ENCODE data around the gene P2RX2. TPM values are rescaled to one million over a fixed set of nuclear protein-coding genes. Genes with fewer than 3 reads are reported as not detected.

P2RX2 gene
- total RNA-seq, 1 donor from 2014 or later, result not detected

DNA sequence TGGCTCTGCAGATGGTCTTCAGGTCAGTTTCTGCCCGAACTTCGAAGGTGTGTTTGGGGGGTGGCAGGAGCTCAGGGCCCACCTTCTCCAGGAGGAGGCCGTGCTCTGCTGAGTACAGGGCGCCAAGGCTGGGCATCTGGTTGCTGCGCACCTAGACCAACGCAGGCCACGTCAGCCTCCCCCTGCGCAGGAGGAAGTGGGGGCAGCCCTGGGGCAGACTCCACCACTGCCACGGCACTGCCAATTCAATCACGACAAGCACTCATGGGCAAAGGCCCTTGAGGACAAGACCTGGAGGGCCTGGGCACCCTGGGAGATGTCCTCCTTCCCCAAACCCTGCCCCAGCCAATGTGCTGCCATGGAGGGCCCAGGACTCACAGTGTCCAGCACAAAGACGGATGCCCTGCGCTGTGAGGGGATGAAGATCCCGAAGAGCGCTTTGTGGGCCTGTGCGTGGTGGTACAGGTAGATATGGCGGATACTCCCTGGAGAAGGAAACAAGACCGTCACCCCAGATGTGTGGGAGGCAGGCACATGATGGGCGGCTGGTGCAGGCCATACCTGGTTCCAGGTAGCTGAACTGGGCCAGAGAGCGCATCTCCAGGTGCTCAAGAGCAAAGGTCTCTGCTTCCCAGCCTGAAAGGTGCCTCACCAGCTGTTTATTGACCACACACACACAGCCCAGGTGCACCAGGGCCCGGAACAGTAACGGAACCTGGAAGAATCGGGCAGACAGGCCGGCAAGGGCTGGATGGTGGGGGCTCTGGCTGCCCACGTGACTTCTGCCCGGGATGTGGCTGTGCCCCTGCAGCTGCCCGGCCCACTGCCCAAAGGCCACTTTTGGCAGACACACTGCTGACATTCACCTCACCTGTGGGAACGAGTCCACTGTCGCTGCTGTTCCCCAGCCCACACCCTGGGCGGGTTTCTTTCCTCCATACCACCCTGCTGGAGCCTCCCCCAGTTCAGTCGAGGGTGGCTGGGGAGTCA is 24.6 kb downstream of the P2RX2 start:
- Histone ChIP-seq H3K36me3 (ENCODE audit: control insufficient read depth, insufficient read depth, low read length) (peaks cover 1% of the 10 kb centered on the region), H3K4me3 (ENCODE audit: low read depth, low read length) (no peak overlapping the region), H3K27me3 (ENCODE audit: control insufficient read depth, insufficient read depth, low read length) (no peaks in the 10 kb centered on the region)
- DNase-seq (ENCODE audit: low read depth), result no peak
- no peak for TF ChIP-seq CTCF (IDR thresholded peaks at IDR 0.05; ENCODE audit: insufficient read depth, low read length, poor library complexity, severe bottlenecking)

DNA sequence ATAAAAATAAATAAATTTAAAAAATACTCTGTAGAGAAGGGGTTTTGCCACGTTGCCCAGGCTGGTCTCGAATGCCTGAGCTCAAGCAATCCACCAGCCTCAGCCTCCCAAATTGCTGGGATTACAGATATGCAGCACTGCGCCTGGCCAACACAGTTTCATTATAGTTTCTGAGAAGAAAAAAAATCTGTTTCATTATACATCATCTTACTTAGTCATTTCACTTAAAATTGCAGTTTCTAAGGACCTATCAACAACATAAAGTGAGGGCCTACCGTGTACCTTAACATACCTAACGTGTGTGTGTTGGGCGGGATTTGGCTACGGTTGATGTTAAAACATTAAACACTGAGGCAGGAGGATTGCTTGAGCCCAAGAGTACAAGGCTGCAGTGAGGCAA is 28.3 kb downstream of the P2RX2 start:
- H3K4me3 ChIP-seq (ENCODE audit: low read depth, low read length), result no peak overlapping the region
- no peak for TF ChIP-seq CTCF (IDR thresholded peaks at IDR 0.05; ENCODE audit: insufficient read depth, low read length, poor library complexity, severe bottlenecking)
- no peak for DNase-seq (ENCODE audit: low read depth)
- H3K36me3 ChIP-seq (ENCODE audit: control insufficient read depth, insufficient read depth, low read length), result peaks cover 1% of the 10 kb centered on the region
- no peaks in the 10 kb centered on the region for H3K27me3 ChIP-seq (ENCODE audit: control insufficient read depth, insufficient read depth, low read length)

DNA sequence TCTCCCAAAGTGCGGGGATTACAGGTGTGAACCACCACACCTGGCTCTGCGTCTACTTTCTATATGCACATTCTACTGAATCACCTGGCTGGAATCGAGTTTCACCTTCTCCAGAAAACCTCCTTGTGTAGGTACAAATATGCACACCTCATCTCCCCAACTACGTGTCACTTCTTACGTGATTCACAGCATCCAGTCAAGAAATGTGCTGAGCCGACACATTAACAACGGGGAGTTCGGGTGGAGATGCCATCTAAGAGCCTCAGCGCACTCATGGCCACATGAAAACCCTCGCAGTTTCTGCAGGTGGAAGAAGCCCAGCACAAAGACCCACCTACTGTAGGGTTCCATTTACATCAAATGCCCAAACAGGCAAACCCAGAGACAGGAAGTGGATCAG is 29.3 kb downstream of the P2RX2 start:
- no peaks in the 10 kb centered on the region for H3K36me3 ChIP-seq (ENCODE audit: control insufficient read depth, insufficient read depth, low read length)
- TF ChIP-seq CTCF (IDR thresholded peaks at IDR 0.05; ENCODE audit: insufficient read depth, low read length, poor library complexity, severe bottlenecking), result no peak
- H3K4me3 ChIP-seq (ENCODE audit: low read depth, low read length), result no peak overlapping the region
- H3K27me3 ChIP-seq (ENCODE audit: control insufficient read depth, insufficient read depth, low read length), result no peaks in the 10 kb centered on the region
- no peak for DNase-seq (ENCODE audit: low read depth)

DNA sequence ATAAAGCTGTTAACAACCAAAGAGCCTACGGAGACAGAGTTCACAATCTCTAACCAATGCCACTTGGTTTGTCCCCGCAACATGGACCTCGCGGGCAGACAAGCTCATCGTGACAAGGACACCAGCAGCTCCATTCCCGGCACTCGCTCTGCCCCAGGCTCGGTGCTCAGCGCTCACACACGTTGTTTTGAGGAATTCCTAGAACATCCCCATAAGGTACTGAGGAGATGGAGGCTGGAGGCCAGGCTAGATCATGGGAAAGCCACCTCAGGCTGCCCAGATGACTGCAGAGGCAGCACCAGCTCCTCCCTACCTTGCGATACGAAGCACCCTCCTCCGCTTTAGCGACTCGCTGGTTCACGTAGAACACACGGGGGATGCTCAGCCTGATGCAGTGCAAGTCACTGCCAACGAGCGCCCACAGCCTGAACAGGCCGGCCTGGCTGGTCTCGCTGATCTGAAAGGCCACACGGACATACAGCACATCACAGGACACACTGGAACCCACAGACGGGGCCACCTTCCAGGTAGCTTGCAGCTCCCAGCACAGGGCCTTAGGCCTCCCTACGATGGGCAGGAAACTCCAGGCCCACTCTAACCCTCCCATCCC is 30.1 kb downstream of the P2RX2 start:
- Histone ChIP-seq H3K36me3 (ENCODE audit: control insufficient read depth, insufficient read depth, low read length) (no peaks in the 10 kb centered on the region), H3K27me3 (ENCODE audit: control insufficient read depth, insufficient read depth, low read length) (no peaks in the 10 kb centered on the region), H3K4me3 (ENCODE audit: low read depth, low read length) (no peak overlapping the region)
- no peak for TF ChIP-seq CTCF (IDR thresholded peaks at IDR 0.05; ENCODE audit: insufficient read depth, low read length, poor library complexity, severe bottlenecking)
- DNase-seq (ENCODE audit: low read depth), result no peak

DNA sequence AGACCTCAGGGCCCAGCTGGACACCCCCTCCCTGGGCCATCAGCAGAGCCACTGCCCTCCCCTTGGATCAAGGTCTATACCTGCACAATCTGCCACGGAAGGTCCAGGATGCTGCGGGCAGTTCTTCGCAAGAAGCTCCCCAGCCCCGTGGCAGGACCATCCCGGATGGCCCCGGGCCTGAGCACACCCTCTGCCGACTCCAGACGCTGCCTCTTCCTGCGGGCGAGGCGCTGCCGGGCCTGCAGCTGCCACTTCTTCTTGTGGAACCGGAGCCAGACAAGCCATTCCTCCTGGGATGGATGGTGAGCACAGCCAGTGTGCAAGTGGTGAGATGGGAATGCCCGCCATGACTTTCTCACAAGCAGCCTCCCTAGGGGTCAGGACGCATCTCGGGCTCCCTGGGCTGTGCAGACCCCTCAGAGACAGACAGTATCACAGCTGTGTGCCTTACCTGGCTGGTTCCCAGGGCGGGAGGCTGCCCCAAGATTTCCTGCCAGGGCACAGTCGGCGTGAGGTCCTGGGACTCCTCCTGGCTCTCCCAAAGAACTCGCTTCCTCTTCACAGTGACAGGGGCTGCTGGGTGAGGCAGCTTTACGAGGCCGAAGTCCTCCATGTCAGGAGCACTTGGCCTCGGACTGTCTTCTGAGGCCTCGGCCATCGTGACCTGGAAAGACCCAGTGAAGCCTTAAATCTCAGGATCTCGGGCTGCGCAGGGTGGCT is 30.8 kb downstream of the P2RX2 start:
- no peaks in the 10 kb centered on the region for H3K36me3 ChIP-seq (ENCODE audit: control insufficient read depth, insufficient read depth, low read length)
- no peak overlapping the region for H3K4me3 ChIP-seq (ENCODE audit: low read depth, low read length)
- no peak for TF ChIP-seq CTCF (IDR thresholded peaks at IDR 0.05; ENCODE audit: insufficient read depth, low read length, poor library complexity, severe bottlenecking)
- H3K27me3 ChIP-seq (ENCODE audit: control insufficient read depth, insufficient read depth, low read length), result no peaks in the 10 kb centered on the region
- no peak for DNase-seq (ENCODE audit: low read depth)

Measured in kidney epithelial cell (primary cell).